ENCODE results near the gene PCDHA9. TPM values are rescaled to one million over a fixed set of nuclear protein-coding genes. Genes with fewer than 3 reads are reported as not detected.
"Not testable (repeated sequence)": the region's sequence is repeated elsewhere in the genome, so short reads cannot be mapped to it uniquely, and the experiment has no call there.

The PCDHA9 gene
- total RNA-seq, 1 donor from 2014 or later, result 1.5 TPM

DNA sequence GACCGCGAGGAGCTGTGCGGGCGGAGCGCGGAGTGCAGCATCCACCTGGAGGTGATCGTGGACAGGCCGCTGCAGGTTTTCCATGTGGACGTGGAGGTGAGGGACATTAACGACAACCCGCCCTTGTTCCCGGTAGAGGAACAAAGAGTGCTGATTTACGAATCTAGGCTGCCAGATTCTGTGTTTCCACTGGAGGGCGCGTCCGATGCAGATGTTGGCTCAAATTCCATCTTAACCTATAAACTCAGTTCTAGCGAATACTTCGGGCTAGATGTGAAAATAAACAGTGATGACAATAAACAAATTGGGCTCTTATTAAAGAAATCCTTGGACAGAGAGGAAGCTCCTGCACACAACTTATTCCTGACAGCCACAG lies 19.8 kb upstream of the PCDHA9 start:
- no peaks in the 10 kb centered on the region for H3K27me3 Mint-ChIP-seq
- peaks cover 4% of the 10 kb centered on the region for H3K4me1 Mint-ChIP-seq (ENCODE audit: unreplicated experiment)
- TF ChIP-seq CTCF (conservative IDR thresholded peaks at IDR 0.05), result peak; percentile 57
- H3K9me3 Mint-ChIP-seq, result peaks cover 14% of the 10 kb centered on the region
- peaks cover 34% of the 10 kb centered on the region for H3K36me3 Mint-ChIP-seq
- peak overlapping the region; percentile 92 for H3K4me3 Mint-ChIP-seq
- H3K27ac Mint-ChIP-seq, result peak overlapping the region; percentile 87
- no peak for DNase-seq (ENCODE audit: extremely low spot score, unreplicated experiment)

- Mint-ChIP-seq H3K36me3 (peaks cover 45% of the 10 kb centered on the region), H3K9me3 (peaks cover 14% of the 10 kb centered on the region)
Measured at GRCh38 chr5:140829511-140830501, 18.4 kb upstream of the PCDHA9 start.

GRCh38 chr5:140833993-140834392 lies 14.2 kb upstream of the PCDHA9 start, which contains the start of gene PCDHA7:
Gene PCDHA7 (plus strand): TSS chr5:140834269. CDS start chr5:140834384, 115 bp downstream.
- no peak for TF ChIP-seq CTCF (conservative IDR thresholded peaks at IDR 0.05)
- H3K27me3 Mint-ChIP-seq, result no peaks in the 10 kb centered on the region
- peak within 1 kb of the TSS; percentile 54 for H3K27ac Mint-ChIP-seq
- peaks cover 33% of the 10 kb centered on the region for H3K36me3 Mint-ChIP-seq
- H3K4me1 Mint-ChIP-seq (ENCODE audit: unreplicated experiment), result no peaks in the 10 kb centered on the region
- H3K9me3 Mint-ChIP-seq, result peaks cover 9% of the 10 kb centered on the region
- H3K4me3 Mint-ChIP-seq, result peak within 1 kb of the TSS; percentile 86
- DNase-seq (ENCODE audit: extremely low spot score, unreplicated experiment), result no peak

More at GRCh38 chr5:140829511-140830501, 18.4 kb upstream of the PCDHA9 start:
- H3K27ac Mint-ChIP-seq; H3K4me3 Mint-ChIP-seq; DNase-seq (ENCODE audit: extremely low spot score, unreplicated experiment); H3K4me1 Mint-ChIP-seq (ENCODE audit: unreplicated experiment); H3K27me3 Mint-ChIP-seq: not testable (repeated sequence)

DNA sequence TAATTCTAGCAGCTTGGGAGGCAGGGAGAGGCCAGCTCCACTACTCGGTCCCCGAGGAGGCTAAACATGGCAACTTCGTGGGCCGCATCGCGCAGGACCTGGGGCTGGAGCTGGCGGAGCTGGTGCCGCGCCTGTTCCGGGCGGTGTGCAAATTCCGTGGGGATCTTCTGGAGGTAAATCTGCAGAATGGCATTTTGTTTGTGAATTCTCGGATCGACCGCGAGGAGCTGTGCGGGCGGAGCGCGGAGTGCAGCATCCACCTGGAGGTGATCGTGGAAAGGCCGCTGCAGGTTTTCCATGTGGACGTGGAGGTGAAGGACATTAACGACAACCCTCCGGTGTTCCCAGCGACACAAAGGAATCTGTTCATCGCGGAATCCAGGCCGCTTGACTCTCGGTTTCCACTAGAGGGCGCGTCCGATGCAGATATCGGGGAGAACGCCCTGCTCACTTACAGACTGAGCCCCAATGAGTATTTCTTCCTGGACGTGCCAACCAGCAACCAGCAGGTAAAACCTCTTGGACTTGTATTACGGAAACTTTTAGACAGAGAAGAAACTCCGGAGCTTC lies 13.7 kb upstream of the PCDHA9 start:
- not testable (repeated sequence) for H3K4me1 Mint-ChIP-seq (ENCODE audit: unreplicated experiment); DNase-seq (ENCODE audit: extremely low spot score, unreplicated experiment); H3K27me3 Mint-ChIP-seq; H3K9me3 Mint-ChIP-seq
- Mint-ChIP-seq H3K36me3 (peaks cover 35% of the 10 kb centered on the region), H3K27ac (peak overlapping the region; percentile 54), H3K4me3 (peak overlapping the region; percentile 86)

- no peak overlapping the region for H3K27ac Mint-ChIP-seq
- no peaks in the 10 kb centered on the region for H3K27me3 Mint-ChIP-seq
- H3K4me3 Mint-ChIP-seq, result no peak overlapping the region
- no peaks in the 10 kb centered on the region for H3K4me1 Mint-ChIP-seq (ENCODE audit: unreplicated experiment)
- peaks cover 40% of the 10 kb centered on the region for H3K36me3 Mint-ChIP-seq
- H3K9me3 Mint-ChIP-seq, result peaks cover 15% of the 10 kb centered on the region
- DNase-seq (ENCODE audit: extremely low spot score, unreplicated experiment), result no peak
- TF ChIP-seq CTCF (conservative IDR thresholded peaks at IDR 0.05), result no peak
Measured at GRCh38 chr5:140835622-140836510, 12.3 kb upstream of the PCDHA9 start.

Measured in type B pancreatic cell (in vitro differentiated cells).